GM06990 (cell line): ENCODE measurements around the gene ADRA2B.

ENCODE experiments used
- DNase-seq: peaks from one replicate; pipeline ENCODE4 v3.0.0-alpha.2; 2011; ENCODE audit not compliant: insufficient read length; ENCODE audit errors: extremely low read depth
- H3K27me3 ChIP-seq: replicated peaks from 2 replicates; pipeline ENCODE4 v1.6.0; 2011; ENCODE audit warnings: low read length; ENCODE audit not compliant: control insufficient read depth, insufficient read depth
- H3K36me3 ChIP-seq: 2 replicates; pipeline ENCODE4 v1.5.1; 2011; ENCODE audit warnings: low read length; ENCODE audit not compliant: control insufficient read depth, insufficient read depth
- H3K4me3 ChIP-seq: replicated peaks from 2 replicates; pipeline ENCODE4 v1.5.1; 2011; ENCODE audit warnings: low read depth, mild to moderate bottlenecking, control low read depth, low read length
- TF ChIP-seq, protein P1 (sequence below): IDR thresholded peaks from 2 replicates; pipeline ENCODE4 v1.5.1; 2011; ENCODE audit warnings: low read length, control low read depth, mild to moderate bottlenecking, inconsistent platforms; ENCODE audit not compliant: insufficient read depth, poor library complexity, severe bottlenecking

The ADRA2B gene

DNA sequence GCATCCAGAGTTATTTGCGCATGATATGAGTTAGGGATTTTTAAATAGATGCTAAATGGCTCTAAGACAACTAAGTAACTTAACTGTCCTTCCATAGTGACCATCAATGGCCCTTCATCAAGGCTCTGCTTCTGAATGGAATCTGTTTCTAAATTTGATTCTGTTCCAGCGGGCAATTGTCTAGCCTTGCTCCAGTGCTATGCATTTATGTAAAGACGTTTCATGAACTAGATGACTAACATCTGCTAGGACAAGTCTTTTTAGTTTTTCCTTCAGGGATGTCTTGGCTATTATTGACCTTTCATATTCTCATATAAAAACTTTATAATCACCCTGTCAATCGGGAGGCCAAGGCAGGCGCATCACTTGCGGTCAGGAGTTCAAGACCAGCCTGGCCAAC, 12.1 kb upstream of the ADRA2B start:
- Histone ChIP-seq H3K4me3 (no peak overlapping the region), H3K36me3 (no peaks in the 10 kb centered on the region), H3K27me3 (no peaks in the 10 kb centered on the region; the same call in 1 of the 2 replicates)
- DNase-seq, result no peak
- TF ChIP-seq, protein P1, sequence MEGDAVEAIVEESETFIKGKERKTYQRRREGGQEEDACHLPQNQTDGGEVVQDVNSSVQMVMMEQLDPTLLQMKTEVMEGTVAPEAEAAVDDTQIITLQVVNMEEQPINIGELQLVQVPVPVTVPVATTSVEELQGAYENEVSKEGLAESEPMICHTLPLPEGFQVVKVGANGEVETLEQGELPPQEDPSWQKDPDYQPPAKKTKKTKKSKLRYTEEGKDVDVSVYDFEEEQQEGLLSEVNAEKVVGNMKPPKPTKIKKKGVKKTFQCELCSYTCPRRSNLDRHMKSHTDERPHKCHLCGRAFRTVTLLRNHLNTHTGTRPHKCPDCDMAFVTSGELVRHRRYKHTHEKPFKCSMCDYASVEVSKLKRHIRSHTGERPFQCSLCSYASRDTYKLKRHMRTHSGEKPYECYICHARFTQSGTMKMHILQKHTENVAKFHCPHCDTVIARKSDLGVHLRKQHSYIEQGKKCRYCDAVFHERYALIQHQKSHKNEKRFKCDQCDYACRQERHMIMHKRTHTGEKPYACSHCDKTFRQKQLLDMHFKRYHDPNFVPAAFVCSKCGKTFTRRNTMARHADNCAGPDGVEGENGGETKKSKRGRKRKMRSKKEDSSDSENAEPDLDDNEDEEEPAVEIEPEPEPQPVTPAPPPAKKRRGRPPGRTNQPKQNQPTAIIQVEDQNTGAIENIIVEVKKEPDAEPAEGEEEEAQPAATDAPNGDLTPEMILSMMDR, result no peak

DNA sequence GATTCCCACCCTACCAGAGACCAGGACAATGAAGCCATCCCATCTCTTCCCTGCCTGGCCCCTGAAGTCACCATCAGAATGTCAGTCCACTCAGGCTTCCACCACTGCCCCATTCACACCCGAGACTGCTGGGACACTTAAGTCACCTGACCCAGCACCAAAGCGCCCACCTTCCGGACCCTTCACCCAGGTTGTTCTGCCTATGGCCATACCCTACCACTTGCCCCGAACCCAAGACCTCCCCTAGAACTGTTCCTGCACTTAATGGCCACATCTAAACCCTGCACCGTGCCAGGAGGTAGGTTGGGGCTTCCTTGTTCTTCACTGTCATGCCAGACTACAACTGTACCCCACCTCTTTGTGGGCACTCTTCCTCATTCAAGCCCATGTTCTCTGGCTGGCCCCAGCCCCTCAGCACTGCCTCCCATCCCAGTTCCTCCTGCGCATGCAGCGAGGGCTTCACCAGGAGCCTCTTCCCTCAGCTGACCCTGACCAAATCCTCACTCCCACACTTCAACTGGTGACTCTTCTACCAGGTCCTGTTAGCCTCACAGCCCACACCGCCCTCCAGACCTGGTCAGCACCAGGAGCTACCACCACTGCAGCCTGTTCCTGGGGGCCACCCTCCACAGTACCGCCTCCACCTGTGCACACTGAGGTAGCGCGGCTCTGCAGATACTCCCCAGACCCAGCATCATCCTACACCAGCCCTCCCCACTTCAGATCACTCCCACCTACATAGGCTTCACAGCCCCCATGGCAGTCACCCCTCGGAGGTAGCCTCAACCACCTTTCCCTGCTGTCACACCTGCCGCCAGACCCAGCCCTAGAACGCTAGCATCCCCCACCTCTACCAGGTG, 8.3 kb upstream of the ADRA2B start:
- H3K27me3 ChIP-seq, result peaks cover 4% of the 10 kb centered on the region; the same call in 1 of the 2 replicates
- no peak overlapping the region for H3K4me3 ChIP-seq
- no peaks in the 10 kb centered on the region for H3K36me3 ChIP-seq
- TF ChIP-seq, protein P1, result no peak
- no peak for DNase-seq

DNA sequence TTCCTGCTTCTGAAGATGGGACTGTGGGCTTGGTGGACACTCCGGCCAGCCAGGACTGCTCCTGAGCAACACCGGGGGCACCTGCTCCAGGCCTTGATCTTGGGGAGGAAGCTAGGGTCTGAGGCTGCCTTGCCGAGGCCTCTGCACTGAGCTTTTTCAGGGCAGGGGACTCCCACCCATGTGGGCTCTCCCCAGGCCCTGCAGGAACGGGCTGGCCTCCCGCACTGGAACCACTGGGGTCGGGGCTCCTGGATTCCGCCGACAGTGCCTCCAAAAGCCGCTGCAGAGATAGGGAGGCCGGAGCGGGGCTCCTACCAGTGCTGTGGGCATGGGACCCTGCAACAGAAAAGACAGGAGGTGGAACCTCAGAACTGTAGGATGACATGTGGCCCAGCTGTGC, 7.6 kb upstream of the ADRA2B start:
- Histone ChIP-seq H3K4me3 (no peak overlapping the region), H3K27me3 (peaks cover 4% of the 10 kb centered on the region; the same call in 1 of the 2 replicates), H3K36me3 (no peaks in the 10 kb centered on the region)
- TF ChIP-seq, protein P1, result no peak
- DNase-seq, result no peak

DNA sequence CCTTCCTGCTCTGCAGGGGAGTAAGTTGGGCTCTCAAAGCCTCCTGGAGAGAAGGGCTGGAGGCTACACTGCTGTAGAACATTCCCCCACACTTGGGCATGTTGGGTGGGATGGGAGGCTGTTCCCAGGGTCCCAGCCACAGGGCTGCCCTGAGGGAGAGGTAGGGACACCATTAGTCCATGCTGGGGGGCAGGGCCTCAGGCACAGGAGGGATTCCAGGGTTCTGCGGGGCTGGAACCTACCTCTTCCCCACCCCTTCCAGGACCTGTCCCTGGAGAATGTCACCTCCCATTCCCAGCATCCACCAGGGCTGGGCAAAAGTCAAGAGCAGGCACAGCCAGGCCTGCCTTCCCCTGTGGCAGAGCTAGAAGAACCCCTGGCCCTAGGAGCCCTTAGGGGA, 6.9 kb upstream of the ADRA2B start:
- TF ChIP-seq, protein P1, result no peak
- peaks cover 4% of the 10 kb centered on the region; the same call in 1 of the 2 replicates for H3K27me3 ChIP-seq
- no peaks in the 10 kb centered on the region for H3K36me3 ChIP-seq
- DNase-seq, result no peak
- H3K4me3 ChIP-seq, result no peak overlapping the region

DNA sequence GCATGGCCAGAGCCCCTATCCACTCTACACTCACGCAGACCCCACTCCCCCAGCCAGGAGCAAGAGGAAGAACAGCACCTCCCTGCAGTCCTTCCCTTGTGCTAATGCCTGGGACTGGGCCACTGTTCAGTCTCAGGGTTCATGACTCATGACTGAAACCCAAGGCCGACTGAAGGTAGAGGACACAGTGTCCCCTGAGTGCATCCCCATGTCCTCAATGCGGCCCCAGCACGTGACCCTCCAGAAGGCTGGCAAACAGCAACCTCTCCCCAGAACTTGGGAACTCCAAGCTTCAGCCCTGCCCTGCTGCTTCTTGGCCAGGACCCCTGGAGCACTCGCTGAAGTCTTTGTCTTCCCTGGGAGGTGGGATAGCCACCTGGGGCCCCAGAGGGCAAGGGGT, 6.0 kb upstream of the ADRA2B start:
- DNase-seq, result no peak
- Histone ChIP-seq H3K4me3 (no peak overlapping the region), H3K36me3 (no peaks in the 10 kb centered on the region), H3K27me3 (peaks cover 4% of the 10 kb centered on the region; the same call in 1 of the 2 replicates)
- TF ChIP-seq, protein P1, result no peak
